Measurements from ENCODE around the gene CYP2A6.

Gene CYP2A6

GRCh38 chr19:40801426-40802299, 48.6 kb downstream of the CYP2A6 start:
- no peak for FAIRE-seq

DNA sequence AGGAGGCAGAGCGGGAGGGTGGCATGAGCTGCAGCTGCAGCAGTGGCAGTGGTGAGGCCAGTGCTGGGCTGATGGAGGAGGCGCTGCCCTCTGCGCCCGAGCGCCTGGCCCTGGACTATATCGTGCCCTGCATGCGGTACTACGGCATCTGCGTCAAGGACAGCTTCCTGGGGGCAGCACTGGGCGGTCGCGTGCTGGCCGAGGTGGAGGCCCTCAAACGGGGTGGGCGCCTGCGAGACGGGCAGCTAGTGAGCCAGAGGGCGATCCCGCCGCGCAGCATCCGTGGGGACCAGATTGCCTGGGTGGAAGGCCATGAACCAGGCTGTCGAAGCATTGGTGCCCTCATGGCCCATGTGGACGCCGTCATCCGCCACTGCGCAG, 49.3 kb downstream of the CYP2A6 start:
- no peak for FAIRE-seq

GRCh38 chr19:40800339-40800996, 49.8 kb downstream of the CYP2A6 start:
- no peak for FAIRE-seq

GRCh38 chr19:40799558-40800338, 50.5 kb downstream of the CYP2A6 start:
- no peak for FAIRE-seq

DNA sequence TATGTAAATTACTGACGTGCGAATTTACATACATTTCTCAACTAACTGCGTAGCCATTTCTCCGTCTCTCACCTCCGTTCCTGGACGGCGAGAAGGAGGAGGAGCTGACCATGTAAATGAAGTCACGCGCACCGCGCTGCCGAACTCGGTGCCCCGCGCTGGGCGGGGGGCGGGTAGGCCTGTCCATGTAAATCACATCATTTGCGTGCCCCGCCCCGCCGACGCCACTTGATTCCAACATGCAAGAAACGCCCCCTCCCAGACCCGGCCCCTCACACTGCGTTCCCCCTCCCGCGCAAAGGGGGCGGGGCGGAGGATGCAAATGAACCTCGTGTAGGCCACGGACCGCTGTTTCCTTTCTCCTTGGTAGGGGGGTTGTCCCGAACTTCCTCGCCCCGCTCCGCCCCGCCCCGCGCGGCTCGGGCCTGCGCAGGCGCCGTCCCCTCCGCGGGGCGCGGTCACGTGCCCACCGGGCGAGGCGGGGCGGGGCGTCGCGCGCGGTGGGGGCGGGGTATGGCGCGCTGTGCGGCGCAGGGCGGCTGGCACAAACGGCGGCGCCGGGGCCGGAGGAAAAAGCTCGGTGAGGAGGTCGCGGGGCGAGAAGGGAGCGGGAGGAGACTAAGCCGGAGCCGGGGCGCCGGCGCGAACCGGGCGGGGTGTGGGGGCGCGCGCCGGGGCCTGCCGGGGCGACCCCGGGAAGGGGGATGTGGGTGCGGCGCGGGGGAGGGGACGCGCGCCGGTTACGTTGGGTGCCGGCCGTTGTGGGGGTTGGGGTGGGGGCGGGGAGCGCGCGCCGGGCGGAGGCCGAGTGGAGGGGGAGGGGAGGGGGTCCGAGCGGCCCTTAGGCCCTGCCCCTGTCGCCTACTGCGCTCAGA, 51.3 kb downstream of the CYP2A6 start, which contains the start of gene EGLN2:
TSS of gene EGLN2 (plus strand) at position 509 of the 875 bp plus-strand sequence. CDS start 1,382 bp downstream, outside the sequence.
- peak; percentile 92 for FAIRE-seq

- no peak for FAIRE-seq
These were observed 52.1 kb downstream of the CYP2A6 start for GRCh38 chr19:40797963-40798682.

DNA sequence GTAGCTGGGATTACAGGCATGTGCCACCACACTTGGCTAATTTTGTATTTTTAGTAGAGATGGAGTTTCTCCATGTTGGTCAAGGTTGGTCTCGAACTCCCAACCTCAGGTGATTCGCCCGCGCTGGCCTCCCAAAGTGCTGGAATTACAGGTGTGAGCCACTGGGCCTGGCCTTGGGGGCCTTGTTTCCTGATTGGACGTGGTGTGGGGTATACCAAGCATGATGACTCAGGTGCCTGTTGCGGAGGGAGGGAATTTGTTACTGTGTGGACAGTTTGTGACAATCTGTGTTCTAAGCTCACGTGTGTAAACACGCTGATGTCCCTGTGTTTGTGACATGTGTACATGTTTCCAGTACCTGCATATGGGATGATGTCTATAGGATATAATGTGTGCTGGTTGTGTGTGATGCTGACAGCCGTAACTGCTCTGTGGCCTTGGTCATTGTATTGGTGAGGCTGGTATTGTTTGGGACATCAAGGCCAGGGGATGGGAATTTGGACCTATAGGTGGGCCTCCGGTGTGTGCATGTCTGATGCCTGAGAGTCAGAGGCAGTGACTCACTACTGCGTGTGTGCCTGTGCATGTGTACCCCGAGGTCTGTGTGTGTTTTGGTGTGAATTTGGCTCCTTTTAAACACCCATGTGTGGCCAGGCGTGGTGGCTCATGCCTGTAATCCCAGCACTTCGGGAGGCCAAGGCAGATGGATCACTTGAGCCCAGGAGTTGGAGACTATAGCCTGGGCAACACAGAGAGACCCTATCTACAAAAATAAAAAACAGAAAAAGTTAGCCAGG, 52.9 kb downstream of the CYP2A6 start:
- no peak for FAIRE-seq
